Keratinocyte (primary cell): ENCODE data around the gene RHBDD3. TPM values are rescaled to one million over a fixed set of nuclear protein-coding genes. Genes with fewer than 3 reads are reported as not detected.

Experiments used
- DNase-seq: peaks from one replicate; pipeline ENCODE4 v3.0.0-alpha.2; 2011; ENCODE audit warnings: low read depth, missing footprints, low spot score
- FAIRE-seq: peaks from 2 replicates; lab custom pipeline; 2011; peaks lifted over from hg19 to GRCh38; lab: Jason Lieb, UNC
- H2AFZ ChIP-seq: 2 replicates; pipeline ENCODE4 v1.6.0; 2012; ENCODE audit warnings: low read length, control low read depth, inconsistent platforms; ENCODE audit not compliant: control insufficient read depth
- H3K27ac ChIP-seq: 2 replicates; pipeline ENCODE4 v1.5.1; 2011; ENCODE audit warnings: low read length; ENCODE audit not compliant: control insufficient read depth, insufficient read depth
- H3K27me3 ChIP-seq: 3 replicates; pipeline ENCODE4 v1.6.0; 2011; ENCODE audit warnings: low read length; ENCODE audit not compliant: control insufficient read depth, insufficient read depth; ENCODE audit errors: extremely low read depth
- H3K36me3 ChIP-seq, 2 experiments: 2 replicates in 1 of 2; 3 replicates in 1 of 2; pipeline ENCODE4 v1.5.1; 2011; ENCODE audit warnings: low read length in 2 of 2, mild to moderate bottlenecking in 1 of 2; ENCODE audit not compliant: control insufficient read depth in 2 of 2, insufficient read depth in 2 of 2; ENCODE audit errors: extremely low read depth in 1 of 2
- H3K4me1 ChIP-seq: 3 replicates; pipeline ENCODE4 v1.5.1; 2011; ENCODE audit warnings: low read length; ENCODE audit not compliant: control insufficient read depth, insufficient read depth; ENCODE audit errors: extremely low read depth
- H3K4me2 ChIP-seq: 3 replicates; pipeline ENCODE4 v1.6.0; 2011; ENCODE audit warnings: low read depth, low read length; ENCODE audit not compliant: control insufficient read depth, insufficient read depth; ENCODE audit errors: extremely low read depth
- H3K4me3 ChIP-seq, 3 experiments: fragments of 200-600 bp in 1 of 3; sonication (generic) in 1 of 3; 2 replicates in 2 of 3; 3 replicates in 1 of 3; pipeline ENCODE4 v1.5.1; 2011 to 2016; ENCODE audit warnings: low read length in 3 of 3, mild to moderate bottlenecking in 3 of 3, control low read depth in 2 of 3, inconsistent platforms in 1 of 3, low read depth in 1 of 3, mixed read lengths in 1 of 3, mixed run types in 1 of 3, moderate library complexity in 1 of 3; ENCODE audit not compliant: control insufficient read depth in 2 of 3, insufficient read depth in 2 of 3; ENCODE audit errors: extremely low read depth in 1 of 3
- H3K79me2 ChIP-seq: 2 replicates; pipeline ENCODE4 v1.6.0; 2012; ENCODE audit warnings: low read length; ENCODE audit not compliant: control insufficient read depth, insufficient read depth
- H3K9ac ChIP-seq: 3 replicates; pipeline ENCODE4 v1.6.0; 2011; ENCODE audit warnings: low read length; ENCODE audit not compliant: control insufficient read depth, insufficient read depth; ENCODE audit errors: extremely low read depth
- H3K9me1 ChIP-seq: 3 replicates; pipeline ENCODE4 v1.6.0; 2011; ENCODE audit warnings: low read length; ENCODE audit not compliant: control insufficient read depth, insufficient read depth; ENCODE audit errors: extremely low read depth
- H3K9me3 ChIP-seq: 2 replicates; pipeline ENCODE4 v1.5.1; 2012; ENCODE audit warnings: low read depth, low read length; ENCODE audit not compliant: control insufficient read depth
- H4K20me1 ChIP-seq: 3 replicates; pipeline ENCODE4 v1.6.0; 2011; ENCODE audit warnings: low read length; ENCODE audit not compliant: control insufficient read depth, insufficient read depth; ENCODE audit errors: extremely low read depth
- EZH2 ChIP-seq: IDR thresholded peaks from one replicate; pipeline ENCODE4 v1.6.1; 2012; ENCODE audit warnings: inconsistent platforms, mild to moderate bottlenecking, low read length, moderate library complexity
- dilution Hi-C: fragments of 300-500 bp; cut with MboI; formaldehyde crosslinking; loops from one replicate; pipeline ENCODE4 v1.7.0; 2020; ENCODE audit warnings: low sequenced_read_pairs; ENCODE audit not compliant: extremely low pct_ligation_motif_present
- polyA plus RNA-seq, 5 experiments: library from polyadenylated mRNA; depleted of rRNA in 3 of 5; stranded (reverse) in 3 of 5; stranded (forward) in 1 of 5; unstranded in 1 of 5; fragments of >200 nt; gene quantifications; 1 replicate in 1 of 5; 2 replicates in 3 of 5; 3 replicates in 1 of 5; pipeline versions ENCODE4 v1.2.1 to v1.2.3, GENCODE V29; 2011 to 2012; ENCODE audit warnings: missing spikeins in 2 of 5, low read depth in 1 of 5, low replicate concordance in 1 of 5
- TF ChIP-seq, protein P1 (sequence below), 3 experiments: IDR thresholded peaks in 1 of 3; conservative IDR thresholded peaks in 1 of 3; optimal IDR thresholded peaks in 1 of 3; 2 replicates in 2 of 3; 3 replicates in 1 of 3; pipeline versions ENCODE3 to v1.5.1; 2011; ENCODE audit warnings: low read length in 3 of 3, mild to moderate bottlenecking in 3 of 3, moderate library complexity in 2 of 3, control low read depth in 1 of 3, inconsistent platforms in 1 of 3; ENCODE audit not compliant: insufficient read depth in 2 of 3; ENCODE audit errors: extremely low read depth in 1 of 3

The RHBDD3 gene
- polyA plus RNA-seq, 1 donor (not counting 4 experiments of a cell fraction or from before 2014, with no cell fraction given) = 10.3 TPM

GRCh38 chr22:29302402-29302680 lies 34.6 kb upstream of the RHBDD3 start:
- no peaks in the 10 kb centered on the region for H3K27me3 ChIP-seq
- DNase-seq (no peak), FAIRE-seq (no peak)
- peaks cover 21 to 29% of the 10 kb centered on the region in 2 experiments for H3K36me3 ChIP-seq
- no peak overlapping the region for H3K9ac ChIP-seq
- peaks cover 5% of the 10 kb centered on the region for H3K4me1 ChIP-seq
- peaks cover 2% of the 10 kb centered on the region for H3K79me2 ChIP-seq
- no peak for TF ChIP-seq EZH2
- TF ChIP-seq, protein P1, sequence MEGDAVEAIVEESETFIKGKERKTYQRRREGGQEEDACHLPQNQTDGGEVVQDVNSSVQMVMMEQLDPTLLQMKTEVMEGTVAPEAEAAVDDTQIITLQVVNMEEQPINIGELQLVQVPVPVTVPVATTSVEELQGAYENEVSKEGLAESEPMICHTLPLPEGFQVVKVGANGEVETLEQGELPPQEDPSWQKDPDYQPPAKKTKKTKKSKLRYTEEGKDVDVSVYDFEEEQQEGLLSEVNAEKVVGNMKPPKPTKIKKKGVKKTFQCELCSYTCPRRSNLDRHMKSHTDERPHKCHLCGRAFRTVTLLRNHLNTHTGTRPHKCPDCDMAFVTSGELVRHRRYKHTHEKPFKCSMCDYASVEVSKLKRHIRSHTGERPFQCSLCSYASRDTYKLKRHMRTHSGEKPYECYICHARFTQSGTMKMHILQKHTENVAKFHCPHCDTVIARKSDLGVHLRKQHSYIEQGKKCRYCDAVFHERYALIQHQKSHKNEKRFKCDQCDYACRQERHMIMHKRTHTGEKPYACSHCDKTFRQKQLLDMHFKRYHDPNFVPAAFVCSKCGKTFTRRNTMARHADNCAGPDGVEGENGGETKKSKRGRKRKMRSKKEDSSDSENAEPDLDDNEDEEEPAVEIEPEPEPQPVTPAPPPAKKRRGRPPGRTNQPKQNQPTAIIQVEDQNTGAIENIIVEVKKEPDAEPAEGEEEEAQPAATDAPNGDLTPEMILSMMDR (optimal IDR thresholded peaks at IDR 0.05 in 1 of 3, IDR thresholded peaks at IDR 0.05 in 1 of 3, conservative IDR thresholded peaks at IDR 0.05 in 1 of 3; ENCODE audit: extremely low read depth in 1 of 3, insufficient read depth in 2 of 3, low read length in 3 of 3) = no peak
- H3K9me3 ChIP-seq = no peaks in the 10 kb centered on the region
- dilution Hi-C loops = no loop called here
- no peak overlapping the region for H3K4me2 ChIP-seq
- H3K9me1 ChIP-seq = peaks cover 2% of the 10 kb centered on the region
- H4K20me1 ChIP-seq = peaks cover 17% of the 10 kb centered on the region
- no peak overlapping the region for H3K4me3 ChIP-seq
- H3K27ac ChIP-seq = no peak overlapping the region
- H2AFZ ChIP-seq = no peak overlapping the region

- H2AFZ ChIP-seq = no peak overlapping the region
These were observed 34.1 kb upstream of the RHBDD3 start for GRCh38 chr22:29301716-29302401.

More at GRCh38 chr22:29301716-29302401, 34.1 kb upstream of the RHBDD3 start:
- FAIRE-seq = no peak
- Histone ChIP-seq H3K4me2 (no peak overlapping the region), H3K79me2 (no peaks in the 10 kb centered on the region), H4K20me1 (peaks cover 17% of the 10 kb centered on the region), H3K9me1 (peaks cover 2% of the 10 kb centered on the region), H3K9me3 (no peaks in the 10 kb centered on the region), H3K4me1 (peaks cover 5% of the 10 kb centered on the region), H3K9ac (no peak overlapping the region), H3K27me3 (no peaks in the 10 kb centered on the region), H3K36me3 (peaks cover 26 to 34% of the 10 kb centered on the region in 2 experiments), H3K27ac (no peak overlapping the region), H3K4me3 (no peak overlapping the region)
- TF ChIP-seq, protein P1 (optimal IDR thresholded peaks at IDR 0.05 in 1 of 3, IDR thresholded peaks at IDR 0.05 in 1 of 3, conservative IDR thresholded peaks at IDR 0.05 in 1 of 3; ENCODE audit: extremely low read depth in 1 of 3, insufficient read depth in 2 of 3, low read length in 3 of 3) = no peak
- TF ChIP-seq EZH2 = no peak
- DNase-seq = no peak
- dilution Hi-C loops = no loop called here
